ENCODE measurements around the gene GALNT5. TPM values are rescaled to one million over a fixed set of nuclear protein-coding genes. Genes with fewer than 3 reads are reported as not detected.

The GALNT5 gene
- total and polyA plus RNA-seq, 4 donors: under 0.01 to 5.3 (median 0.01) TPM; not detected in 1

GRCh38 chr2:157259386-157259785 lies 1.9 kb downstream of the GALNT5 start:
- no peak overlapping the region for H3K9ac ChIP-seq (ENCODE audit: low read depth in 1 of 2, low read length in 2 of 2)
- H3K9me3 ChIP-seq (ENCODE audit: control insufficient read depth in 4 of 4, low read length in 3 of 4): no peaks in the 10 kb centered on the region
- TF ChIP-seq, protein P1, sequence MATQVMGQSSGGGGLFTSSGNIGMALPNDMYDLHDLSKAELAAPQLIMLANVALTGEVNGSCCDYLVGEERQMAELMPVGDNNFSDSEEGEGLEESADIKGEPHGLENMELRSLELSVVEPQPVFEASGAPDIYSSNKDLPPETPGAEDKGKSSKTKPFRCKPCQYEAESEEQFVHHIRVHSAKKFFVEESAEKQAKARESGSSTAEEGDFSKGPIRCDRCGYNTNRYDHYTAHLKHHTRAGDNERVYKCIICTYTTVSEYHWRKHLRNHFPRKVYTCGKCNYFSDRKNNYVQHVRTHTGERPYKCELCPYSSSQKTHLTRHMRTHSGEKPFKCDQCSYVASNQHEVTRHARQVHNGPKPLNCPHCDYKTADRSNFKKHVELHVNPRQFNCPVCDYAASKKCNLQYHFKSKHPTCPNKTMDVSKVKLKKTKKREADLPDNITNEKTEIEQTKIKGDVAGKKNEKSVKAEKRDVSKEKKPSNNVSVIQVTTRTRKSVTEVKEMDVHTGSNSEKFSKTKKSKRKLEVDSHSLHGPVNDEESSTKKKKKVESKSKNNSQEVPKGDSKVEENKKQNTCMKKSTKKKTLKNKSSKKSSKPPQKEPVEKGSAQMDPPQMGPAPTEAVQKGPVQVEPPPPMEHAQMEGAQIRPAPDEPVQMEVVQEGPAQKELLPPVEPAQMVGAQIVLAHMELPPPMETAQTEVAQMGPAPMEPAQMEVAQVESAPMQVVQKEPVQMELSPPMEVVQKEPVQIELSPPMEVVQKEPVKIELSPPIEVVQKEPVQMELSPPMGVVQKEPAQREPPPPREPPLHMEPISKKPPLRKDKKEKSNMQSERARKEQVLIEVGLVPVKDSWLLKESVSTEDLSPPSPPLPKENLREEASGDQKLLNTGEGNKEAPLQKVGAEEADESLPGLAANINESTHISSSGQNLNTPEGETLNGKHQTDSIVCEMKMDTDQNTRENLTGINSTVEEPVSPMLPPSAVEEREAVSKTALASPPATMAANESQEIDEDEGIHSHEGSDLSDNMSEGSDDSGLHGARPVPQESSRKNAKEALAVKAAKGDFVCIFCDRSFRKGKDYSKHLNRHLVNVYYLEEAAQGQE (IDR thresholded peaks at IDR 0.05): no peak
- TF ChIP-seq HNF4A (conservative IDR thresholded peaks at IDR 0.05) (no peak), NR2F2 (IDR thresholded peaks at IDR 0.05) (no peak), ZBTB33 (IDR thresholded peaks at IDR 0.05) (no peak), SP1 (IDR thresholded peaks at IDR 0.05) (no peak), GABPA (IDR thresholded peaks at IDR 0.05 in 1 of 2, conservative IDR thresholded peaks at IDR 0.05 in 1 of 2) (no peak), FOXA2 (IDR thresholded peaks at IDR 0.05) (no peak), JUND (IDR thresholded peaks at IDR 0.05) (no peak), TAF1 (conservative IDR thresholded peaks at IDR 0.05) (no peak), YY1 (IDR thresholded peaks at IDR 0.05) (no peak), HNF4G (IDR thresholded peaks at IDR 0.05) (no peak), RXRA (IDR thresholded peaks at IDR 0.05) (no peak), RAD21 (IDR thresholded peaks at IDR 0.05) (no peak), MAX (IDR thresholded peaks at IDR 0.05) (no peak), EGR1 (IDR thresholded peaks at IDR 0.05; ENCODE audit: low read depth in 2 of 2) (no peak), FOXA1 (IDR thresholded peaks at IDR 0.05) (no peak)
- TF ChIP-seq, protein P2, sequence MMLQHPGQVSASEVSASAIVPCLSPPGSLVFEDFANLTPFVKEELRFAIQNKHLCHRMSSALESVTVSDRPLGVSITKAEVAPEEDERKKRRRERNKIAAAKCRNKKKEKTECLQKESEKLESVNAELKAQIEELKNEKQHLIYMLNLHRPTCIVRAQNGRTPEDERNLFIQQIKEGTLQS (IDR thresholded peaks at IDR 0.05): no peak
- TF ChIP-seq, protein P3, sequence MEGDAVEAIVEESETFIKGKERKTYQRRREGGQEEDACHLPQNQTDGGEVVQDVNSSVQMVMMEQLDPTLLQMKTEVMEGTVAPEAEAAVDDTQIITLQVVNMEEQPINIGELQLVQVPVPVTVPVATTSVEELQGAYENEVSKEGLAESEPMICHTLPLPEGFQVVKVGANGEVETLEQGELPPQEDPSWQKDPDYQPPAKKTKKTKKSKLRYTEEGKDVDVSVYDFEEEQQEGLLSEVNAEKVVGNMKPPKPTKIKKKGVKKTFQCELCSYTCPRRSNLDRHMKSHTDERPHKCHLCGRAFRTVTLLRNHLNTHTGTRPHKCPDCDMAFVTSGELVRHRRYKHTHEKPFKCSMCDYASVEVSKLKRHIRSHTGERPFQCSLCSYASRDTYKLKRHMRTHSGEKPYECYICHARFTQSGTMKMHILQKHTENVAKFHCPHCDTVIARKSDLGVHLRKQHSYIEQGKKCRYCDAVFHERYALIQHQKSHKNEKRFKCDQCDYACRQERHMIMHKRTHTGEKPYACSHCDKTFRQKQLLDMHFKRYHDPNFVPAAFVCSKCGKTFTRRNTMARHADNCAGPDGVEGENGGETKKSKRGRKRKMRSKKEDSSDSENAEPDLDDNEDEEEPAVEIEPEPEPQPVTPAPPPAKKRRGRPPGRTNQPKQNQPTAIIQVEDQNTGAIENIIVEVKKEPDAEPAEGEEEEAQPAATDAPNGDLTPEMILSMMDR (IDR thresholded peaks at IDR 0.05; ENCODE audit: low read depth, low read length, missing input control): no peak
- H3K27ac ChIP-seq (ENCODE audit: low read depth in 1 of 2, low read length in 2 of 2): no peak overlapping the region
- H3K36me3 ChIP-seq (ENCODE audit: control insufficient read depth in 4 of 4, insufficient read depth in 3 of 4, low read depth in 1 of 4, low read length in 3 of 4): no peaks in the 10 kb centered on the region
- H3K27me3 ChIP-seq (ENCODE audit: control insufficient read depth in 4 of 4, insufficient read depth in 4 of 4, low read length in 3 of 4): peaks cover 0 to 1% (median 0%) of the 10 kb centered on the region in 4 donors
- DNase-seq (ENCODE audit: low spot score): no peak
- H3K4me3 ChIP-seq (ENCODE audit: low read depth in 1 of 3, low read length in 3 of 3): no peak overlapping the region
- H3K4me1 ChIP-seq (ENCODE audit: control insufficient read depth in 4 of 4, insufficient read depth in 4 of 4, low read length in 3 of 4): peaks cover 0 to 5% (median 0%) of the 10 kb centered on the region in 4 donors
- 92% methylated on average over 2 of the region's 2 CpGs for WGBS
